Lung (tissue), 12 donors: ENCODE measurements around the gene ARHGEF4. TPM values are rescaled to one million over a fixed set of nuclear protein-coding genes. Genes with fewer than 3 reads are reported as not detected.

Source experiments
- ATAC-seq: fragments of 200-7000 bp; cut with Tn5 transposase; one replicate; pipeline ENCODE4 v1.9.1; 2020; ENCODE audit warnings: moderate number of reproducible peaks; ENCODE audit not compliant: insufficient read depth, low FRiP score
- DNase-seq, 3 donors: peaks; one replicate each; pipeline ENCODE4 v3.0.0-alpha.2; 2013 to 2017
- H3K27ac ChIP-seq, 2 donors: one replicate each; pipeline ENCODE4 v1.5.1; 2013; ENCODE audit warnings: mild to moderate bottlenecking in 2 of 2, moderate library complexity in 2 of 2, control low read depth in 1 of 2, inconsistent platforms in 1 of 2, low read depth in 1 of 2, low read length in 1 of 2
- H3K27me3 ChIP-seq, 3 donors: one replicate each; pipeline ENCODE4 v1.5.1; 2013; ENCODE audit warnings: low read length in 2 of 3; ENCODE audit not compliant: control insufficient read depth in 3 of 3, insufficient read depth in 3 of 3
- H3K36me3 ChIP-seq, 4 donors: one replicate each; pipeline ENCODE4 v1.5.1; 2013; ENCODE audit warnings: low read length in 4 of 4, mild to moderate bottlenecking in 1 of 4, moderate library complexity in 1 of 4; ENCODE audit not compliant: control insufficient read depth in 4 of 4, insufficient read depth in 4 of 4
- H3K4me1 ChIP-seq, 5 donors: one replicate each; pipeline ENCODE4 v1.5.1; 2013; ENCODE audit warnings: low read length in 5 of 5, mild to moderate bottlenecking in 2 of 5, moderate library complexity in 1 of 5; ENCODE audit not compliant: control insufficient read depth in 5 of 5, insufficient read depth in 5 of 5
- H3K4me3 ChIP-seq: one replicate; pipeline ENCODE4 v1.5.1; 2013; ENCODE audit warnings: mild to moderate bottlenecking, control low read depth, moderate library complexity
- H3K9ac ChIP-seq, 2 donors: one replicate each; pipeline ENCODE4 v1.5.1; 2013; ENCODE audit warnings: low read length in 2 of 2, control low read depth in 1 of 2; ENCODE audit not compliant: insufficient read depth in 1 of 2
- H3K9me3 ChIP-seq, 4 donors: one replicate each; pipeline ENCODE4 v1.5.1; 2013; ENCODE audit warnings: low read length in 3 of 4, mild to moderate bottlenecking in 1 of 4, moderate library complexity in 1 of 4; ENCODE audit not compliant: control insufficient read depth in 4 of 4, insufficient read depth in 3 of 4
- WGBS, 2 donors: extraction: QIAGEN DNeasy Blood & Tissue Kit; methylation state at CpG; one replicate each; pipeline ENCODE4 v1.1.7; 2013; 5-methylcytosine and 5-hydroxymethylcytosine counted together
- polyA plus RNA-seq, 2 donors: library from polyadenylated mRNA; stranded (reverse); fragments of 200-250 nt; gene quantifications; one replicate each; pipeline ENCODE4 v1.2.1, GENCODE V29; 2013
- total RNA-seq, 2 donors: library from RNA; depleted of rRNA in 1 of 2; stranded (reverse); fragments of >200 nt in 1 of 2; gene quantifications; one replicate each; pipeline ENCODE4 v1.2.1, GENCODE V29; 2014 to 2021
- TF ChIP-seq, protein P1 (sequence below): IDR thresholded peaks from 2 replicates; pipeline ENCODE4 v1.5.1; 2012; ENCODE audit warnings: mild to moderate bottlenecking; ENCODE audit errors: control extremely low read depth, extremely low read depth
- donor health status: control.
- donor health status: control.
- donor health status: Bipolar disorder and iron deficiency.
- donor health status: healthy.
- donor health status: DM: yes; HTN: yes; CAD: no.

Gene ARHGEF4
- total and polyA plus RNA-seq, 4 donors = 1.8 to 15.9 (median 6.9) TPM

DNA sequence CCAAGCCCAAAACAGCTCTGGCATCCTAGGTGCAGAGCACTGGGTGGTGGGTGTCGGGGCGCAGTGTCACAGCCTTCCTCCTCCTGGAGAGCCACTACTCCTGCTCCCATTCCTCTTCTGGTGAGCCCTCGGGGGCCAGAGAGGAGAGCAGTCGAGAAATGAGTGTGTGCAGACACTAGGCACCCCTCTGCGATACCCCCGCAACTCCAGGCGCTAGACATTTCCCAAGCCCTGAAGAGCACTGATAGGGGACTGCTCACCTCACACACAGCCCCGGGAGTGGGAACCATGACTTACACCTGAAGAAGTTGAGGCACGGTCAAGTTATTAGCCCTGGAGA, 202.4 kb downstream of the ARHGEF4 start:
- ATAC-seq = no peak
- peaks cover 0 to 15% (median 5%) of the 10 kb centered on the region in 5 donors for H3K4me1 ChIP-seq
- no peak overlapping the region for H3K9ac ChIP-seq
- no peak overlapping the region for H3K4me3 ChIP-seq
- 93 to 94% methylated on average over 9 of the region's 9 CpGs for WGBS, 2 donors
- H3K9me3 ChIP-seq = peaks cover 0 to 2% (median 0%) of the 10 kb centered on the region in 4 donors
- no peak for DNase-seq
- H3K27me3 ChIP-seq = peaks cover 8 to 55% (median 23%) of the 10 kb centered on the region in 3 donors
- TF ChIP-seq, protein P1, sequence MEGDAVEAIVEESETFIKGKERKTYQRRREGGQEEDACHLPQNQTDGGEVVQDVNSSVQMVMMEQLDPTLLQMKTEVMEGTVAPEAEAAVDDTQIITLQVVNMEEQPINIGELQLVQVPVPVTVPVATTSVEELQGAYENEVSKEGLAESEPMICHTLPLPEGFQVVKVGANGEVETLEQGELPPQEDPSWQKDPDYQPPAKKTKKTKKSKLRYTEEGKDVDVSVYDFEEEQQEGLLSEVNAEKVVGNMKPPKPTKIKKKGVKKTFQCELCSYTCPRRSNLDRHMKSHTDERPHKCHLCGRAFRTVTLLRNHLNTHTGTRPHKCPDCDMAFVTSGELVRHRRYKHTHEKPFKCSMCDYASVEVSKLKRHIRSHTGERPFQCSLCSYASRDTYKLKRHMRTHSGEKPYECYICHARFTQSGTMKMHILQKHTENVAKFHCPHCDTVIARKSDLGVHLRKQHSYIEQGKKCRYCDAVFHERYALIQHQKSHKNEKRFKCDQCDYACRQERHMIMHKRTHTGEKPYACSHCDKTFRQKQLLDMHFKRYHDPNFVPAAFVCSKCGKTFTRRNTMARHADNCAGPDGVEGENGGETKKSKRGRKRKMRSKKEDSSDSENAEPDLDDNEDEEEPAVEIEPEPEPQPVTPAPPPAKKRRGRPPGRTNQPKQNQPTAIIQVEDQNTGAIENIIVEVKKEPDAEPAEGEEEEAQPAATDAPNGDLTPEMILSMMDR = no peak
- no peaks in the 10 kb centered on the region for H3K36me3 ChIP-seq
- no peak overlapping the region for H3K27ac ChIP-seq

GRCh38 chr2:131039535-131039907, 202.8 kb downstream of the ARHGEF4 start:
- peaks cover 0 to 2% (median 0%) of the 10 kb centered on the region in 4 donors for H3K9me3 ChIP-seq
- H3K36me3 ChIP-seq = no peaks in the 10 kb centered on the region
- peaks cover 0 to 10% (median 5%) of the 10 kb centered on the region in 5 donors for H3K4me1 ChIP-seq
- no peak overlapping the region for H3K4me3 ChIP-seq
- H3K27me3 ChIP-seq = peaks cover 7 to 51% (median 19%) of the 10 kb centered on the region in 3 donors
- H3K27ac ChIP-seq = no peak overlapping the region
- 65 to 76% methylated on average over 22 to 23 of the region's 23 CpGs for WGBS, 2 donors
- no peak for DNase-seq
- TF ChIP-seq, protein P1 = no peak
- H3K9ac ChIP-seq = no peak overlapping the region
- ATAC-seq = no peak

GRCh38 chr2:131039908-131040660, 203.4 kb downstream of the ARHGEF4 start:
- H3K27me3 ChIP-seq = peaks cover 2 to 51% (median 19%) of the 10 kb centered on the region in 3 donors
- H3K9me3 ChIP-seq = peaks cover 0 to 2% (median 0%) of the 10 kb centered on the region in 4 donors
- ATAC-seq (no peak), DNase-seq (peak in 1 of 3 donors; percentile 17)
- no peak overlapping the region for H3K9ac ChIP-seq
- peaks cover 0 to 9% (median 5%) of the 10 kb centered on the region in 5 donors for H3K4me1 ChIP-seq
- TF ChIP-seq, protein P1 = no peak
- H3K4me3 ChIP-seq = no peak overlapping the region
- no peak overlapping the region for H3K27ac ChIP-seq
- WGBS, 2 donors = 22 to 37% methylated on average over 75 of the region's 75 CpGs
- no peaks in the 10 kb centered on the region for H3K36me3 ChIP-seq
